GM13976 (cell line): Measurements from ENCODE around the gene PEAR1.

Source experiments
- DNase-seq: peaks from one replicate; pipeline ENCODE4 v3.0.0; 2012; ENCODE audit warnings: low spot score
- CTCF ChIP-seq: IDR thresholded peaks from 2 replicates; pipeline ENCODE4 v1.5.1; 2012; ENCODE audit warnings: borderline replicate concordance, mild to moderate bottlenecking; ENCODE audit not compliant: insufficient read depth; ENCODE audit errors: extremely low read depth, missing control alignments, control extremely low read depth
- in situ Hi-C: fragments of 300-500 bp; cut with MboI; formaldehyde crosslinking; loops from one replicate; pipeline ENCODE4 v1.12.0; 2022; ENCODE audit warnings: low sequenced_read_pairs, mixed read lengths, inconsistent platforms; ENCODE audit not compliant: unreplicated experiment

PEAR1 gene

DNA sequence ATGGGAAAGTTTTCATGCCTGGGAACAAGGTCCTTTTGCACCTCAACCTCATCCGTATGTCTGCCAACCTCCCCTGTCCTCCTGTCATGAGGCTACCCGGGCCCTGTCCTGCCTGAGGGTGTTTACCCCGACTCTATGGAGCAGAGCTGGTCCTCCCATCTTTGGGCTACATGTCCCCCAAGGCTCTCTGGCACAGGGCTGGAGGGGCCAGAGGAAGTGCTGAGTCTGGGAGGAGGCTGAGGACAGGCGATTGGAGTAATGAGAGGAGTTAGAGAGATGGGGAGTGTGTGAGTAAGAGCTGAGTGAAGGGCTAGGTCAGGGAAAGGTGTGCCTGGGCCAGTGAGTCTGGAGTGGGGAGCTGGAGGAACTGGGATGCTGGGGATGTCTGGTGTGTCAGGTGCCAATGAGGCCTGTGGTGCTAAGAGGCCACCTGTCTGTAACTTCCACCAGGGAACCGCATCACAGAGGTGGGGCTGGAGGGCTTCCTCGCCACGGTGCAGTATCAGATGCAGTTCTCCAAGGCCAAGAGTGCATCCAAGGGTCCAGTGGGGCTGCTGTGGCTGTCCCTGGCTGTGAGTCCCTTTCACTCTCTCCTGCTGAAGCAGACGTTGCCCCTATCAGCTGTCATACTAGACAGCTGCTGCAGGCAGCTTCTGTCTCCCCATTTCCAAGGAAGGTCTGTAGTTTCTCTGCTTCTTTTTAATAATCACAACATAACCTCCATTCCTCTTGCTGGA lies 38.6 kb downstream of the PEAR1 start:
- DNase-seq, result no peak

GRCh38 chr1:156933136-156933535 lies 39.6 kb downstream of the PEAR1 start:
- no peak for DNase-seq
- in situ Hi-C loops, result no loop called here
- no peak for TF ChIP-seq CTCF

More for the DNA sequence above, 38.6 kb downstream of the PEAR1 start:
- in situ Hi-C loops, result no loop called here
- TF ChIP-seq CTCF, result no peak

DNA sequence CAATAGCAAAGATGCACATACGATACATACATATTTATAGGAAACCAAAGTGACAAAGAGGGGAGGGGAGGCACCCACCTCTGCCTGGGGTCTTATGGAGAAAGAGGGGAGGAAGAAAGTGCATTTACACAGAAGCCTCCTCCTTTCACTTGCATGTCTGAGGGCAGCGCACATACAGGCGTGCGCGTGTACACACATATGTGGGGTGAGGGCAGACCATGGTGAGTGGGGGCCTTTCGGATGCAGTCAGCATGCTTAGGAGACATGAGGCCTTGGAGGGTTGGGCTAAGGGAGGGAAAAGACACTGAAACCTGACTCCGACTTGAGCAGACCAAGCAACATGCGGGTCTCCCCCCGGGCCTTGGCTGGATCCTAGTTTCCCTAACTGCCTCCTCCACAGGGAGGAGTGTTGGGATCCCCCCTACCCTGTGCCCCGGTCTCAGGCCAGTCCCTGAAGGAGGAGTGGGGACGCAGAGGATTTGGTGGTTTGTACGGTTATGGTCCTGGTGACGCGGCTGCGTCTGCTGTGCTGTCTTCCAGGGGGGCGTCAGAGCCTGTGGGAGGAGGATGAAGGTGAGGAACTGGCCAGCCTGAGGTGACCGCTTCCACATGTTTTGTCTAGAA lies 42.1 kb downstream of the PEAR1 start:
- DNase-seq, result no peak
- TF ChIP-seq CTCF, result no peak
- in situ Hi-C loops, result no loop called here

GRCh38 chr1:156936191-156936590 lies 42.7 kb downstream of the PEAR1 start:
- no peak for DNase-seq

DNA sequence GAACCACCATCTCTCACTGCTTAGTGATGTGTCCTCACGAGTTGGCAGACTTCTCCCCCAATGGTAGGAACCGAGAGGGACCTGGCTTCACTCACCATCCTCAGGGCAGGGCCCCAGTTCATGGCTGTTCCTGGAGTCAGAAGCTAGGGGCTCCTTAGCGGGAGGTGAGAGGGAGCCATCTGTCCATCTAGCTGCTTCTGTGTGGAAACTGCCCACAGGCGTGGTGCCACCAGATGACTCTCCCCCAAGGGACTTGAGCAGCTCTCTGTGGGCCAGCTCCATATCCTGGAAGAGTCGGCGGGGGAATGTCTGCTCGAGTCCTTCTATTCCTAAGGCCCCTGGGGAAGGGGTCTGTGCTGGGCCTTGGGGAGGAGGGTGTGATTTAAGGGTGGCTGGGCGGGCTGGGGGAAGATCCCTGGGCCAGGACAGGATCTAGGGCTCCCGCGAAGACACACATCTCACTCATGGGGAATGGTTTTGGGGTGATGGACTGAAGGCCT lies 43.3 kb downstream of the PEAR1 start:
- TF ChIP-seq CTCF, result no peak
- in situ Hi-C loops, result no loop called here
- DNase-seq, result no peak

More at GRCh38 chr1:156936191-156936590, 42.7 kb downstream of the PEAR1 start:
- no peak for TF ChIP-seq CTCF
- in situ Hi-C loops, result no loop called here

DNA sequence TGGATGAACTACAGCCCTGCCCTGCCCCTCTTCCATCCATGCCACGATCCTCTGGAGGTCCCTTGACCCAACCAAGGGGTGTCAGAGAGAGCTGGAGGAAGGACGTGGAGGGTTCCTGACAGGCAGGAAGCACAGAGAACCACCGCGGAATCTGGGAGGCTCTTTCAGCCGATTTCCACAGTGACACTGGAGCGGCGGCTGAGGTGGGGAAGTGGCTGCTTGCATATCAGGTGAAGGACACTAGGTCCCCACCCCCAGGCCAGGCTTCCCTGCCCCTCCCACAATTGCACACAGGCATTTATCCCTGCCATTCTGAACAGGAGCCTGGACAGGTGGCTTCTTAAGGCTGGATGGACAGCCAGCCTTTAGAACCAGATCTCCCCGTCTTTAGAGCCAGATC lies 44.4 kb downstream of the PEAR1 start:
- in situ Hi-C loops, result no loop called here
- DNase-seq, result no peak
- no peak for TF ChIP-seq CTCF
